GM08714 (cell line): ENCODE results near the gene CUX1.
"Not testable (repeated sequence)": the region's sequence is repeated elsewhere in the genome, so short reads cannot be mapped to it uniquely, and the experiment has no call there.

Source experiments
- H3K4me3 ChIP-seq: fragments of 200-500 bp; sonication (Bioruptor generic); 2 replicates; pipeline ENCODE4 v1.5.1; 2014; ENCODE audit warnings: mild to moderate bottlenecking, low read length, inconsistent platforms
- ZNF274 ChIP-seq: IDR thresholded peaks from 2 replicates; pipeline ENCODE4 v1.6.1; 2012; ENCODE audit warnings: mild to moderate bottlenecking, low read depth, low read length

Gene CUX1

GRCh38 chr7:101996876-101997275 is 179.4 kb downstream of the CUX1 start:
- no peak overlapping the region for H3K4me3 ChIP-seq
- no peak for TF ChIP-seq ZNF274

DNA sequence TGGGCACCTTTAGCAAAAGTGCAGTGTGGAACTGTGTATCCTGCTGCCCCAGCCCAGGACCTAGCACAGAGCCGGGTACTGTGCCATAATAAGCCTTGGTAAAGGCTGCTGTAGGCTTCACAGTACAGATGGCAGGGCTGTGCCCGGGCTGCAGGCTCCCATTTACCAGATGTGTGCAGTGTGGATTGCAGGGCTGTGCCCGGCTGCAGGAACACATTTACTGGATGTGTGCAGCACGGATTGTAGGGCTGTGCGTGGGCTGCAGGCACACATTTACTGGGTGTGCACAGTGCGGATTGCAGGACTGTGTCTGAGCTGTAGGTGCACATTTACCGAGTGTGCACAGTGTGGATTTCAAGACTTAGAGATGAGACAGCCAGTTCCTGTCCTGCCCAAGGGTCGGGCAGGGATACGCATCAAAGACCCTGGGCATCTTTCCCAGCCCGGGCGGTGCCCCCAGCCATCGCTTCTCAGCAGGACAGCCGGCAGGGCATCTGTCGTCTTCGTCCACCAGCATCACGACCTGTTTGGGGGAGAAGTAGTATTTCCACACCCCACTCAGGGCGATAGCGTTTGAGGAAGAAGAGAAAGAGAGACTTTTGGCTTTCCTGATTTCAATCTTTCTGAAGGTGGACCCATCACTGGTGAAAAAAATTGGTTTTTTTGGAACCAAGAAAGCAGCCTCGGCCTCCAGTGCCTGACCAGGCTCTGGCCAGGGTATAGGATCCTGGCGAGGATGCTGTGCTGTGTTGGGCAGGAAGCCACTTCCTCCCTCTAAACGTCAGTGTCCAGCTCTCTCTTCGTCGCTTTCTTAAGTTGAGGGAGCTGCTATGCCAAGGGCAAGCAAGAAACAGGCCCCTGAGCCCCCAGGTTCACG is 180.8 kb downstream of the CUX1 start:
- no peak for TF ChIP-seq ZNF274

GRCh38 chr7:101998906-101999240 is 181.4 kb downstream of the CUX1 start:
- H3K4me3 ChIP-seq: no peak overlapping the region
- TF ChIP-seq ZNF274: no peak

More for the DNA sequence above, 180.8 kb downstream of the CUX1 start:
- no peak overlapping the region for H3K4me3 ChIP-seq

- TF ChIP-seq ZNF274: no peak
- no peak overlapping the region for H3K4me3 ChIP-seq
Measured at GRCh38 chr7:101999393-101999792, 182.0 kb downstream of the CUX1 start.

DNA sequence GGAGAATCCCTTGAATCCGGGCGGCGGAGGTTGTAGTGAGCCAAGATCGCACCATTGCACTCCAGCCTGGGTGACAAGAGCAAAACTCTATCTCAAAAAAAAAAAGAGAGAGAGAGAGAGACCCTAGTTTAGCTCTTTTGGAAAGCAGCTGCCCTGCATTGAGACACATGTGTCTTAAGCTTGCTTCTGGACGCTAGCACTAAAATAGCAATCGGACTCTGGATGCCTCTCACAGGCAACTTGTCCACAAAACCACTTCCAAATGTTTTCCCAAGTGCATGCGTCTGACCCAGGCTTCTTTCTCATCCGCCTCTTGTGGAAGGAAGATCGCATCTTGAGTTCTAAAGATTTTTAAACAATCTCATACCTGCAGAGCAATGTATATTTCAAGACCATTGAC is 182.7 kb downstream of the CUX1 start:
- no peak overlapping the region for H3K4me3 ChIP-seq
- no peak for TF ChIP-seq ZNF274

DNA sequence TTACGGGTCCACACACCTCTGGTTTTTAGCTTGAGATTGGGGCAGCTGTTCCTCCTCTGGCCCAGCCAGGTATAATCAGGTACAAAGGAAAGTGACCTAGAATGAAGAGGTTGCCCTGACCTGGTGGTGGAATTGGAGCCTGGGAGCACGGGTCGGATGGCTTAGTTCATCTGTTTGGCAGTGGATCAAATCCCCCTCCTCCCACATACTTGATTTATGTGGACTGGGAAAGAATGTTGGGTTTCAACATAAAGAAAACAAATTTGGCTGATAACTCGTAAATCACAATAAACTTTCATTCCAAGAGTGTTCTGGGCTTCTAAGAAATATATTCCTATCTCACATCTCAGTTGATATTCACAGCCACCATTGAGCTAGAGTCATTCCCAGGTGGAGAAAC is 186.8 kb downstream of the CUX1 start:
- H3K4me3 ChIP-seq: no peak overlapping the region
- TF ChIP-seq ZNF274: no peak

DNA sequence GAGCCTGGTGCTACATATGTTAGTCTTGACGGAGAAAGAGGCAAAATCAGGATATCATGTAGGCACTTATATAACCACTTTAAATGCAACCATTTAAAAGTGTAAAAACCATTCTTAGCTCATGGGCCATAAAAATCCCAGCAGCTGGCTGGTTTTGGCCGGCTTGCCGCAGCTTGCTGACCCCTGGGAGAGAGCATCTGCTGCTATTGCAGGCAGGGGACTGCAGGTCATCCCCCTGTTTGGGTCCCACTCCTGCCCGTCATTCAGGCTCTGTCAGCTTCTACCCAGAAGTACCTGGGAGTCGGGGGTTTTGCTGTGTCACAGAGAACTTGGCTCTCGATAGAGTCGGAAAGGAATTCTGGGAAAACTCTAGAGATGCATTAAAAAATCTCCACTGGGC is 187.4 kb downstream of the CUX1 start:
- H3K4me3 ChIP-seq: no peak overlapping the region
- TF ChIP-seq ZNF274: no peak

DNA sequence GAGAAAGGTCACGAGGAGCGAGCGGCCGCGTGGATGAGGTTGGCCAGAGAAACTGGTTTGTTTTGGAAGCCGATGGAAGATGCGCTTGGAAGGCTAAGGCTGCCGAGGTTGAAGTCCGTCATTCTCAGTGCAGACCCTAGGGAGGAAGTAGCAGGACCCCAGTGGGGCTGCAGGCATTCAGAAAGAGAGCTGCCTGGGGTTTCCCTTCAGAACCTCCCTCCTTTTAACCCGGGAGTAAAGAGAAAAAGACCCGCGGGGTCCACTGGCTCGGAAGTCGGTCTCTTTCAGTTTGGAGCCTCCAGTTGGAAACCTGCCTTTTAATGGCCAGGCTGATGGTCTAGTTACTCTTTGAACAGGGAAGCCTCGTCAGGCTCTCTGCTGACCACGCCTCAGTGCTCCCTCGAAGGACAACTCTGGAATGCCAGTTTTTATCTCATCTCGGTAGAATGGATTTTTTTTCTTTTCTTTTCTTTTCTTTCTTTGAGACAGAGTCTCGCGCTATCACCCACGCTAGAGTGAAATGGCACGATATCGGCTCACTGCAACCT is 188.6 kb downstream of the CUX1 start:
- no peak overlapping the region for H3K4me3 ChIP-seq
- no peak for TF ChIP-seq ZNF274

- no peak overlapping the region for H3K4me3 ChIP-seq
- TF ChIP-seq ZNF274: no peak
Measured at GRCh38 chr7:102006695-102007094, 189.3 kb downstream of the CUX1 start.

DNA sequence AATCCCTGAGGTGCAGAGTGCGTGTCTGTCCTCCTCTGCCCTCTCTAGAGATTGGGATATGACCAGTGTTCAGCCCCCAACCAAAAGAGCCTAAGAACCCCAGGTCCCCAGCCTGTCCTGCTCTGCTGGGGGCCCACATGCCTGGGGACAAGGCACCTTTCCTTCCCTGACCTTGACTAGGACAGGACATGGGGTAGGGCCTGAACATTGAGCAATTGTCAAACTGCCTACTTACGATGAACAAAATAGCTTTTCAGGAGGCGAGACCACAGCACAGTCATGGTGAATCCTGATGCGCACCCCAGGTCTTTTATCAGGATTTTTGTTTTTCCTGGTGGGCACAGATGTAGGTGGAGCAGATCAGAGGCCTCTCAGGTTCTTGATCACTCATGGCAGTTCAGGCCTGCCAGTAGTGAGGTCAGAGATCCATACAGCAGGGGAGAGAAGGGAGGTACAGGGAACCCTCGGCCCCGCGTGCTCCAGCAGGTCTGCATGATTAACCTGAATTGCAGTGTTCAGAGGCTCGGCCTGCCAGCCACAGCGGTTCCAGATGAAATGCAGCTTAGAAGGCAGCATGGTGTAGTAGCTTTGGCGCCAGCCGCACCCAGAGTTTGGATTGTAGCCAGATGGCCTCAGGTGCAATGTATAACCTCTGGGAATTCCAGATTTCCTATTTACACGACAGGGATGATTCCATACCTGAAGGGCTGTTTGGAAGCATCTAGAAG is 191.3 kb downstream of the CUX1 start:
- H3K4me3 ChIP-seq: no peak overlapping the region
- TF ChIP-seq ZNF274: no peak

DNA sequence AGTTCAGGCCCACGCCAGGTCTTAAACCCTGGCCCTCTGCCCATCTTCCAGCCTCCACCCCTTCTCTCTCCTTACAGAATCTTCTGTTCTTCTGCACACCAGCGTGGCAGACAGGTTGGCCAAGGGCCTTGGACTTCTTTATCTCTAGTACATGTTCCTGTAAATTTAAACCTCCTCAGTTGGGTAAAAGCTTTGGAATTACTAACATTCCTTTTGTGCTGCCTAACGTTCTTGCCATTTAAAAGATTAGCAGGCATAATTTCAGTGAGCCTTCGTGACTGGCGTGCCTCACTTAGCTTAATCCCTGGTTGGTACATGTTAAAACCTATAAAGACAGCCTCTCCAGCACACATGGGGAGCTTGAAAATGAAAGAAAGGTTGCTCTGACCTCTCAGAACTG is 192.2 kb downstream of the CUX1 start:
- TF ChIP-seq ZNF274: no peak
- no peak overlapping the region for H3K4me3 ChIP-seq

DNA sequence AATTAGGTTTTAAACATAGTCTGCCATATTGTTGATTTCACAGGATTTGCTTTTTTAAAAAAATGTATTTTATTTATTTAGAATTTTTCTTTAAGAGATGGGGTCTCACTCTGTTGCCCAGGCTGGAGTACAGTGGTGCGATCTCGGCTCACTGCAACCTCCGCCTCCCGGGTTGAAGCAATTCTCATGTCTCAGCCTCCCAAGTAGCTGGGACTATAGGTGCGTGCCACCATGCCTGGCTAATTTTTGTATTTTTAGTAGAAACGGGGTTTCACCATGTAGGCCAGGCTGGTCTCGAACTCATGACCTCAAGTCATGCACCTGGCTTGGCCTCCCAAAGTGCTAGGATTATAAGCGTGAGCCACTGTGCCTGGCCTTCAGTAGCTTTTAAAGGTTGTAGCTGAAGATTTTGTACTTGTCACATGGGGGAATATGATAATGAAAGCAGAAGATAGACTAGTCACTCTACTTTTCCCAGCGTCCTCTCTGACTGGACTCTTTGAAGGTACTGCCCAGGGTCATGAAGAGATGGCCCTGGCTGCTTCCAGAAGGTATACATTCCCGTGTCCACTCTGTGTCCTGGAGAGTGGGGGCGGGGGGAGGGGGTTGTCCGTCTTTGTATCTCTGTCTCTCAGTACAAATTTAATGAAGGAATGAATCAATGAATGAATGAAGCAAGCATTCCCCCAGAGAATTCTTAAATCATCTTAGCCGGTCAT is 194.8 kb downstream of the CUX1 start:
- not testable (repeated sequence) for H3K4me3 ChIP-seq

- no peak for TF ChIP-seq ZNF274
- H3K4me3 ChIP-seq: no peak overlapping the region
Measured at GRCh38 chr7:102012941-102013461, 195.6 kb downstream of the CUX1 start.

DNA sequence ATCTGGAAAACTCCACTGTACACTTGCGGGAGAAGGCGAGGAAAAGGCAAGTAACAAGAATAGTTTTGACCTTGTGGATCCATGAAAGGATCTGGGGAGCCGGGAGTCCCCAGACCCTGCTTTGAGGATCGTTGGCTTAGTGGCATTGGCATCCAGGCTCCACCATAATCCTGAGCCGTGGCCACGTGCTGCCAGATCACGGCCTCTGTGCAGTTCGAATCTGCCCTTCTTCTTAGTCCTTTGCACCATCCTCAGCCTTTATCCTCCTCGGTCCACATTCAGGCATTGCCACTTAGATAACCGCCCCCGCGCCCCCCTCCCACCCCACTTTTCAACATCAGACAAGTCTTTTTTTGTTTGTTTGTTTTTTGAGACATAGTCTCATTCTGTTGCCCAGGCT is 201.4 kb downstream of the CUX1 start:
- H3K4me3 ChIP-seq: no peak overlapping the region
- no peak for TF ChIP-seq ZNF274
